Activated naive CD4-positive, alpha-beta T cell (primary cell): ENCODE results near the gene UBL7.

Source experiments
- DNase-seq, 4 experiments: peaks; one replicate each; lab custom pipeline; 2025; lab: John Stamatoyannopoulos, UW

Gene UBL7

DNA sequence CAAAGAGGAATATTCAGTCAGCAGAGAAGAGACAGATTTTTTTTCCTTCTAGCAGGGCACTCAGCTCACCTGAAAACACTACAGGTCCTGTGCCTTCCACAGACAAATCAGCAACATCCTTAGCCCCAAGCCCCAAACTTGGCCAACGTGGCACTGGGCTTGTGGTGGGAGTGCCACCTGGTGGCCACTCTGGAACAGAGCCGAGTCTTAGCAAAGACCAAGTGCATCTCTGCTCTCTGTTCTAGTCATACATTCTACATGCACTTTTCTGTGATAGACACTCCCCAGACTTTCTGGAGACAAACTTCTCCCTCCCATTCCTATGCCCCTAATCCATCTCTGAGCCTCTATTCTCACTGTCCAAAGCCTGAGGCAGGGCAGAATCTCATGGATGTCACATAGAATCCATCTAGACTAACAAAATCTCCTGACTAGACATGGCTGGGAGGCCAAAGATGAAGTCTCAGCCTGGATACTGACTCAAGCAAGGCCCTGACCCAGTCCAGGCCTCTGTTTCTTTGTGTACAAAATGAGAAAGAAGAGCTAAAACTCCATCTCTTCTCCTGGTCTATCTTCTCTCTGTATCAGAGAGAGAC, 22.1 kb downstream of the UBL7 start:
- DNase-seq, result peak; percentile 25 to 68 (median 43)

DNA sequence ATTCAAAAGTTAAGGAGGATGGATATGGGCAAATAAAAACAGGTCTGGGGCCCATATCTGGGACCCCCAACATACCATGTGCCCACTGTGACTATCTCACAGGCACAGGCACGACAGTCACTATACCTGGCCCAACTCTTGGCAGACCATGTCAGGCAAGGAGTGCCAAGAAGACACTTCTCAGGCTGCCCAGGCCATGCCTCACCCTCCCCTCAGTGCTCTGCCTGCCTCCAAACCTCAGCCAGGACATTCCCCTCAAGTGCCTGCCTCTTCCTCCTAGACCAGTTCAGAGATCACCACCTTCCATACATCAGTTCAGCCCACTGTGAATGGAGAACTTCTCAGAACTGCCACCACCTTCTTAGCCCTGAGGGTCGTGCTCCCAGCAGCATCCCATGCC, 22.8 kb downstream of the UBL7 start:
- DNase-seq, result no peak

GRCh38 chr15:74434263-74435136, 26.5 kb downstream of the UBL7 start:
- no peak for DNase-seq

GRCh38 chr15:74433592-74434262, 27.2 kb downstream of the UBL7 start, which contains the start of gene SEMA7A:
TSS of gene SEMA7A (minus strand) at chr15:74433958. CDS start at chr15:74433918, 40 bp downstream.
- peak; percentile 45 to 66 (median 51) for DNase-seq

- no peak for DNase-seq
Observed at GRCh38 chr15:74432968-74433591, 27.9 kb downstream of the UBL7 start.

DNA sequence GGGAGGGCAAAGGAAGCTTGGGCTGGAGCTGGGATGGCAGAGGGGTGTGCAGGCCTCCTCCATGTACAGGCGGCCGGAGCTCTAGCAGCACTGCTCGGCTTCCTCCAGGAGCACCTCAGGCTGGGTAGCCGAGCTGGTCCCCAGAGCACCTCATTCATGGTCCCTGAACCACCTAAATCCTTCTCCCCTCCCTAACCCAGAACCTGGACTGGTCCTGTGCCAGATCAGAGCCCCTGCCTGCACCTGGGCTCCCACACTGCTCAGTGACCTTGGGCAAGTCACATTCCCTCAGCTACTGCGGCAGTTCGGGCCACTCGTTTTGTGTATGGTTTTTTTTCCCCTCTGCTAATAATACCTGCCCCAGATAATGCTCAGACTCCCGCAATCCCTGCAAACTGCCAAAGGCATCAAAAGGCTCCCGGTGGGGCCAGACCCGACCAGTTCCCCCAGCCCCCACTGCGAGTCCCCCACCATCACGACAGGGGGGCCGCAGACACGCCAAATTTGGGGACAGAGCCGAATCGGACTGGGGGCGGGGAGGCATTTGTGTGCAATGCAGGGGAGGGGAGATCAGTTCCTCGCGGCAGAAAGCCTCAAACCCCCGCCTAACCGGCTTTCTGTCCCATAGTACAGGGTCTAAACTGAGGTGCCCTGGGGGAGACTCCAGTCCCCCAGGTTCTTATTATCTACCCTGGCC, 28.5 kb downstream of the UBL7 start:
- no peak for DNase-seq

GRCh38 chr15:74431645-74432044, 29.3 kb downstream of the UBL7 start:
- DNase-seq, result no peak

DNA sequence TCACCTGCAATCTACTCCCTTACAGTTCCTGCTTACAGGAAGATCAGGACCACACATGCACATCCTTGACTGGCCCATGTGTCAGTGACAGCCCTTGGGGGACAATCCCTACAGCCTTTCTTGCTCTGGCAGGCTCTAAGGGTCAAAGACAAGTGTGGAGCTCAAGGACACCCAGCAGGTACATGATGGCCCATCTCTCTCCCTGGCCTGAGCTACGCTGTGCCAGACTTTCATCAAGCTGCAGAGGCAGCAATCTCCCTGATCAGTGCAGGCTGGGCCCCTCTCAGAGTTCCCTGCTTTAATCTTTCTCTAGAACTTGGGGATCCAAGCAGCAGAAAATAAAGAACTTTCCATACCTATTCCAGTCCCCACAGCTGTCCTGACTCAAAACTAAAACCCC, 29.8 kb downstream of the UBL7 start:
- DNase-seq, result no peak

GRCh38 chr15:74430510-74430951, 30.4 kb downstream of the UBL7 start:
- DNase-seq, result no peak

DNA sequence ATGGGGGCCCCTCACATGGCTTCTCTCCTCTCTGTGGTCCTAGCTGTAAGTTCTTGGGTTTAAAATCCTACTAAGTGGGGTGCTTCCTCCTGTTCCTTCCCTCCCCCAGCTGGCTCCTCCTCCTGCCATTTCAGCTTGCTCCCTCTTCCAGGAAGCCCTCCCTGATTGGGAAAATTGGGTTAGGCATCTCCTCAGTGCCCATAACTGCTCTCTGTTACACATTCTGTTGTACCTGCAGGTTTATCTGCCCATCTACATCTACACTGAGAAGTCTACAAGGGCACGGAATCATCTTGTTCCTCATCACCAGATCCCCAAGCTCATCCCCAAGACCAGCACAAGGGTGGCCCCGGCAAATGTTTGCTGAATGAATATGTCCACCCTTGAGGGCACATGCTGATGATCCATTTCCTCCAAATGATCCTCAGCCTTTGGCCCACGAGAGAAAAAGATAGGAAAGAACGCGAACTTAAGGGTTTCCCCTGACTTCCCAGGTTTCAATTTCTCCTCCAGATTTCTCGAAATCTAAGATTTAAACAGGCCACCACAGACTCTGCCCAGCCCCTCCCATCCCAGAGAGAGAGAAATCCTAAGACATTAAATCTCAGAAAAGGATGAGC, 31.1 kb downstream of the UBL7 start:
- DNase-seq, result no peak

DNA sequence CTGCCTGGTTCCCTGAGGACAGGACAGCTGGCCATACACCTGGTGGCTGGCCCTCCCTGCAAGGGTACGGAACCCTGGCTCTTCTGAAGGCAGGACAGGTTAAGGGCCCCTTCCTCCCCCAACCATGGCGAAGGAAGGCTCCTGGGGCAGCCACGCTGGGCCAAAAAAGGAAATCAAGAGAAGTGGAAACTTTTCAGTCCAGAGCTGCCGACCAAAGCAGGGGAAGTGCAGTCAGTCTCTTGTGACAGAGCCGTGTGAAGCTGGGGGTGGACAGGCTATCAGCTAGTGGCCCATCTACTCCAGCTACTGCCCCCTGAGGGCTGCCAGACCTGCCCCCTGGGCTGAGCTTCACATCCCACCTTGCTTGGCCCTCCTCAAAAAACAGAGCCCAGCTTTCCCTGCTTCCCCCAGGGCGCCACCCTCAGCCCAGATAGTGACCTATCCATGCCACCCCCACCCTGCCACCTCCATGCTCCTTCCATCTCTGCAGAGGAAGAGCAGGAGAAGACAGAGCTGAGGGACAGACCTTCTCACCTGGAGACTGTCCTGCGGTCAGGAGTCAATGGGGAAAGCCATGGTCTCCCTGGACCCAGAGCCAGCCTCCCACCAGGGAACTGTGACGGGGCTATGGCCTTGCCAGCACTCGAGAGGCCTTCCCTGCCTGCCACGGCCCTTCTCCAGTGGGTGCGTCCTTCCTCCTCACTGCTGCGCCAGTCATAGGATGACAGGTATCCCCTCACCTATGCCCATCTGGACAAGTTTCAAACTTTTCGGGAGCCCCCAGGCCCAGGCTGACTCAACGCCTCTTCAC, 31.8 kb downstream of the UBL7 start:
- DNase-seq, result no peak

GRCh38 chr15:74428442-74428787, 32.5 kb downstream of the UBL7 start:
- DNase-seq, result no peak

GRCh38 chr15:74427607-74428441, 33.1 kb downstream of the UBL7 start:
- no peak for DNase-seq

GRCh38 chr15:74426404-74427281, 34.3 kb downstream of the UBL7 start:
- no peak for DNase-seq

DNA sequence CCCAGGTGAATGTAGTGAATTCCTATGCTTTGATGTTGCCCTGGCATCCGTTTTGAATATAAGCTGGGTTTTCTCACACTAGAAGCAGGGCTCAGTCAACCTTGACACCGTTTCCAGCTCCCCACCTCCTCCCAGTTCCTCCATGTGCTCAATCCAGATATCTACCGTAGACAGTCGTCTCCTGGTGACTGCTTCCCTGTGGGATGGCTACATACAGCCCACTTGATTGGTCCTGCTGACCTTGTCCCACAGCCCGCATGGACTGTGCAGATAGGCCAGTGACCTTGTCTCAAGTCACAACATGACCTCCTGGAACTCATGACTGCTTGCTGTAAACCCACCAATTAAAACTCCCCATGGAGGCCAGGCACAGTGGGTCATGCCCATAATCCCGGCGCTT, 35.3 kb downstream of the UBL7 start:
- no peak for DNase-seq

DNA sequence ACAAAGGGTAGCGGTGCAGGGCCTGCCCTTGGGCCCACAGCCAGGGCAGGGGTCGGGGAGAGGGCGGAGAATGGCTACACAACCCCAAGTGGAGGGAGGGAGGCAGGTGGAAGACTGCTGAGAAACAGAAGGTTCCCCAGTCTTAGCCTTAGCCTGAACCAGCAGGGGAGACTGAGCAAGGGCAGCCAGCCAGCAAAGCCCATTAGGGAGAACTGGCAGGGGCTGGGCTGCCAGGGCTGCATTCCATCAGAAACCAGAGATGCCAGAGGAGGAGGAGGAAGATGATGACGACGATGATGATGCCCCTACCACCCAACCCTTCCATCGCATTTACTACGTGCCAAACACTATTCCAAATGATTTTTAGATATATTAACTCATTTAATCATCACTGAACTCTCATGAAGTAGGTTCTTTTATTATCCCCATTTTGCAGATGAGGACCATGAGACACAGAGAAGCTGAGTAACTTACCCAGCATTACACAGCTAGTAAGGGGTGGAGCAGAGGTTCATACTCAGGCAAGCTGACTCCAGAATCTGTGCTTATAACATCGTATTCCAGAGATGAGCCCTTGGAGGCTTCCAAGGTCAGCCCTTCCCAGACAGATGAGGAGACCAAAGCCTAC, 35.9 kb downstream of the UBL7 start:
- DNase-seq, result no peak

GRCh38 chr15:74423431-74424257, 37.3 kb downstream of the UBL7 start:
- no peak for DNase-seq
